ENCODE results near the gene PARP11. TPM values are rescaled to one million over a fixed set of nuclear protein-coding genes. Genes with fewer than 3 reads are reported as not detected.

Gene PARP11
- total and polyA plus RNA-seq, 8 donors, result 1.4 to 8.2 (median 3.7) TPM

DNA sequence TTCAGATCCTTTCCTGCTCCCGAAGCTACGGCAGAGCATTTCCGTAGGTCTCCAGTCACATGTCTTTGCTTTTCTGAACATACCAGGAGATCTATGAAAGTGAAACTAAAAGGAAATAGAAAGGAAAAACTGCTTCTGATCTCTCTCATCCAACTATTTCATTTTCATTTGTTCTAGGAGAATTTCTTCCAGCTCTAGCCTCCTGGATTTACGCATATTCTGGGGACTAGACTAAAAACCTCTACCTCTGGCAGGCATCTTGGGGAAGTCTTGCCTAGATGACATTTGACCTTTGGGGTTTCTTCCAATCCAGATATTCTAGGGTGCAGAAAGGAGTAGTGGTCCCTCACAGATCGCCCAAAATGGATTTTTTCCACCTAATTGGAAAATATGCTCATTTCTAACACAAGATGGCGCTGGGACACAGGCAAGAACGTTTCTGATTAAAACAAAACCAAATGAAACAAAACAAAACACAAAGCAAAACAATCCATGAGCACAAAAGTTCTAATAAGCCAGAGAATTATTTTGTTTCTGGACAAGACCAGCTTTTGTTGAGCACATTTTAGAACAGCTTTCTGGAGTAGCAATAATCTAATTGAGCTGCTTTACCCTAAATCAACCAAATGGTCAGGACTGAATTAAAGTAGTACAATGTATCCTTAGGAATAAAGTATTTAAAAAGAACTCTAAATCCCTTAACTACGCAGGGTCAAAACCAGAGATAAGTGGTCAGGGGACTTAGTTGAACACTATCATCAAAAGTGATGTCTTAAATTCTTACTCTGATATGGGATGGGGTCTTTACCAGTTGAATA lies 12.3 kb upstream of the PARP11 start:
- TF ChIP-seq, protein P1, sequence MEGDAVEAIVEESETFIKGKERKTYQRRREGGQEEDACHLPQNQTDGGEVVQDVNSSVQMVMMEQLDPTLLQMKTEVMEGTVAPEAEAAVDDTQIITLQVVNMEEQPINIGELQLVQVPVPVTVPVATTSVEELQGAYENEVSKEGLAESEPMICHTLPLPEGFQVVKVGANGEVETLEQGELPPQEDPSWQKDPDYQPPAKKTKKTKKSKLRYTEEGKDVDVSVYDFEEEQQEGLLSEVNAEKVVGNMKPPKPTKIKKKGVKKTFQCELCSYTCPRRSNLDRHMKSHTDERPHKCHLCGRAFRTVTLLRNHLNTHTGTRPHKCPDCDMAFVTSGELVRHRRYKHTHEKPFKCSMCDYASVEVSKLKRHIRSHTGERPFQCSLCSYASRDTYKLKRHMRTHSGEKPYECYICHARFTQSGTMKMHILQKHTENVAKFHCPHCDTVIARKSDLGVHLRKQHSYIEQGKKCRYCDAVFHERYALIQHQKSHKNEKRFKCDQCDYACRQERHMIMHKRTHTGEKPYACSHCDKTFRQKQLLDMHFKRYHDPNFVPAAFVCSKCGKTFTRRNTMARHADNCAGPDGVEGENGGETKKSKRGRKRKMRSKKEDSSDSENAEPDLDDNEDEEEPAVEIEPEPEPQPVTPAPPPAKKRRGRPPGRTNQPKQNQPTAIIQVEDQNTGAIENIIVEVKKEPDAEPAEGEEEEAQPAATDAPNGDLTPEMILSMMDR (IDR thresholded peaks at IDR 0.05), result peak; percentile 42 to 67 (median 52)
- Histone ChIP-seq H3K36me3 (no peaks in the 10 kb centered on the region), H3K27me3 (no peaks in the 10 kb centered on the region), H3K4me1 (no peaks in the 10 kb centered on the region), H3K9me3 (no peaks in the 10 kb centered on the region), H3K4me3 (no peak overlapping the region), H3K27ac (no peak overlapping the region)
- ATAC-seq, result peak in 3 of 4 donors; percentile 55 to 79 (median 72)
- intact Hi-C loops (cut with DNase I), result loop anchor here (5.0 to 10.0 kb wide), 5 partner anchors 109 to 389 kb away; partner anchors contain the start of gene CCND2 (in 1 of the 3)
- 49 to 50% methylated on average over 8 of the region's 8 CpGs for WGBS, 2 donors
- peak in 1 of 6 donors; percentile 26 for DNase-seq
- FAIRE-seq, result peak; percentile 79

DNA sequence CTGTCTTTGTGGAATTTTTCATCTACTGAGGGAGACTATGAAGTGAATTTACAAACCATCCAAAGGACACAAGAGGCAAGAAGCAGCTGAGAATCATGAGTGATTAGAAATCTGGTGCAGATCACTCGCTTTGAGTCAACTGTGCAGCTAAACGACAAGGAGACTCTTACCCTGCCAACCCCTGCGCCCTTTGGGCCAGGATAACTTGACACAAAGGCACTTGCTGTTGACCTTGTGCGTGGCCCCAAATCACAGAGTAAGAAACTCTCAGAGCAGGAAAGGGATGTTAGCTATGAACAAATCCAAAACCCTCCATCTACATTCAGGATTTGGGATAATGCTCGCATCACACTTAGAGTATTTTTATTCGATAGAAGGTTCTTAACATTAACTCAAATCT lies 11.5 kb upstream of the PARP11 start:
- 66% methylated on average over 6 of the region's 6 CpGs for WGBS, 2 donors
- Histone ChIP-seq H3K36me3 (no peaks in the 10 kb centered on the region), H3K4me3 (no peak overlapping the region), H3K27me3 (no peaks in the 10 kb centered on the region), H3K4me1 (no peaks in the 10 kb centered on the region), H3K9me3 (no peaks in the 10 kb centered on the region), H3K27ac (no peak overlapping the region)
- ATAC-seq (no peak), FAIRE-seq (no peak), DNase-seq (no peak)
- intact Hi-C loops (cut with DNase I), result loop anchor here (5.0 to 10.0 kb wide), 5 partner anchors 110 to 390 kb away; partner anchors contain the start of gene CCND2 (in 1 of the 3)
- TF ChIP-seq, protein P1 (IDR thresholded peaks at IDR 0.05), result no peak

DNA sequence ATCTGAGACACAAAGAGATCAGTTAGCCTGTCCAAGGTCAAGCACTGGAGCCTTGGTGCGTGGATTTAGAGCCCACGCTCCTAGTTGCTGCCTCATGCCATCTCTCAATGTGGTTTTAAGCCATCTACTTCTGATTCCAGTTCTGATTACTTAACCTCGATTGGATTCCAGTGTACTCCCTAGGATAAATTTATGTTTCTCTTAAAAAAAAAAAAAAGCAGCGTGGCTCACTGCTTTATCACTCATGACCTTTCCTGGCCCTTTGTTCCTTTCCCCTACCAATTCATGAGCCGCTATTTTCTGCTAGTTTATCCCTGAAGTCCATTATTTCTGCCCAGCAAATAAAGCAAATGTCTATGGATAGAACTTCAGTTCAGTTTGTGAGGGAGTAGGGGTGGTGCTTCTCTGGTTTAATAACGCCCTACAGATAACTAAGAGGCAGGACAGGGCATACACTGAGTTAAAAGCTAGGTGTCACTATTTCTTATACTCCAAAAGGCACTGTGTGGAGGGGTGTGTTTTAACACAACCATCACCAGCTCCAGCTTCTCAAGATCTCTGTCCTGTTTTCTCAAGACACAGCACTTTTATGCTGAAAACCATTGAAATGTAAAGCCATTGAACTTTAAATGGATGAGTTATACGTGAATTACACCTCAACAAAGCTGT lies 9.8 kb upstream of the PARP11 start:
- no peak overlapping the region for H3K27ac ChIP-seq
- 29 to 32% methylated on average over 7 of the region's 7 CpGs for WGBS, 2 donors
- H3K36me3 ChIP-seq, result no peaks in the 10 kb centered on the region
- intact Hi-C loops (cut with DNase I), result loop anchor here in 2 of 3 donors (10.0 kb wide), 4 partner anchors 112 to 392 kb away; partner anchors contain the start of gene CCND2 (in 1 of the 2)
- DNase-seq (no peak), ATAC-seq (peak in 3 of 4 donors; percentile 58 to 66 (median 61)), FAIRE-seq (no peak)
- no peaks in the 10 kb centered on the region for H3K4me1 ChIP-seq
- no peak overlapping the region for H3K4me3 ChIP-seq
- TF ChIP-seq, protein P1 (IDR thresholded peaks at IDR 0.05), result no peak
- no peaks in the 10 kb centered on the region for H3K27me3 ChIP-seq
- H3K9me3 ChIP-seq, result no peaks in the 10 kb centered on the region

DNA sequence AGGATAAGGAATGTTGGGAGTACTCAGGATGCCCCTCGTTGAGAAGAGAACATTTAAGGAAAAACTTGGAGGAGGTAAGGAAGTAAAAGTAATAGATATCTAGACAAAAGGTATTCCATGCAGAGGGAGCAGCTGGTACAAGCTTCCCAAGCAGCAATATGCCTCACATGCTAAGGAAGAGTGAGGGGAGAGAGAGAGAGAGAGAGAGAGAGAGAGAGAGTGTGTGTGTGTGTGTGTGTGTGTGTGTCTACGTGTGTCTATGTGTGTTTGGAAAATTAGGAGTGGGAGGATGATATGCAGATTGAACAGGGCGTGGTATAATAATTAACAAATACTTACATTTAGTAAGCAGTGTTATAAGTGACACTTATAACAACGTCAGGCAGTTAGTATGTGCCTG lies 9.2 kb upstream of the PARP11 start:
- H3K27me3 ChIP-seq, result no peaks in the 10 kb centered on the region
- TF ChIP-seq, protein P1 (IDR thresholded peaks at IDR 0.05), result no peak
- no peaks in the 10 kb centered on the region for H3K9me3 ChIP-seq
- H3K36me3 ChIP-seq, result no peaks in the 10 kb centered on the region
- no peaks in the 10 kb centered on the region for H3K4me1 ChIP-seq
- intact Hi-C loops (cut with DNase I), result loop anchor here in 2 of 3 donors (10.0 kb wide), 4 partner anchors 112 to 392 kb away; partner anchors contain the start of gene CCND2 (in 1 of the 2)
- WGBS, 2 donors, result 48 to 51% methylated on average over 4 of the region's 4 CpGs
- ATAC-seq (no peak), DNase-seq (no peak), FAIRE-seq (no peak)
- no peak overlapping the region for H3K27ac ChIP-seq
- H3K4me3 ChIP-seq, result no peak overlapping the region

Measured in pancreas (tissue), 10 donors.